ENCODE data around the gene ENTPD1. TPM values are rescaled to one million over a fixed set of nuclear protein-coding genes. Genes with fewer than 3 reads are reported as not detected.
A peak's percentile ranks its signal among the peaks of the same experiment; 100 is the strongest.

ENTPD1 gene
- total and polyA plus RNA-seq, 10 of the 15 experiments (the other 5 are each of a cell fraction or from before 2014, with no cell fraction given): 110 to 413 (median 161) TPM

- ChIA-PET SMC1A (ENCODE audit: uncharacterized antibody, unreplicated experiment) (interaction anchor here (0.6 to 25.1 kb wide), 5 partner anchors 18 to 382 kb away, joined by 3 to 795 read pairs (median 359); partner anchors contain the start of genes ENTPD1 and TCTN3), POLR2A (interaction anchor here (14.1 to 18.0 kb wide), 3 partner anchors 16 to 77 kb away, joined by 176 to 451 read pairs (median 313); partner anchors contain the start of gene ENTPD1), RAD21 (ENCODE audit: unreplicated experiment) (interaction anchor here (1.2 to 17.3 kb wide), 7 partner anchors 17 to 140 kb away, joined by 3 to 374 read pairs (median 260); partner anchors contain the start of genes ENTPD1 and TCTN3), CTCF (interaction anchor here (1.4 to 13.6 kb wide), 5 partner anchors 14 to 77 kb away, joined by 3 to 187 read pairs (median 32); partner anchors contain the start of gene ENTPD1)
- H4K20me1 ChIP-seq (ENCODE audit: control insufficient read depth, insufficient read depth): no peaks in the 10 kb centered on the region
- in situ Hi-C loops (cut with MboI): loop anchor here (10.0 kb wide), 1 partner anchor 71 kb away; no protein-coding TSS in a partner anchor
- no peak overlapping the region for H3K9ac ChIP-seq (ENCODE audit: control insufficient read depth, insufficient read depth, low read length)
- FAIRE-seq (no peak), DNase-seq (ENCODE audit: low read depth, low spot score) (peak; percentile 65), ATAC-seq (peak; percentile 4)
- peaks cover 4% of the 10 kb centered on the region; the same call in 2 of the 3 replicates for H3K9me3 ChIP-seq (replicated peaks; ENCODE audit: control insufficient read depth, insufficient read depth, low read length)
- intact Hi-C loops (cut with micrococcal nuclease; ENCODE audit: unreplicated experiment): loop anchor here (5.0 kb wide), 1 partner anchor 452 kb away; no protein-coding TSS in a partner anchor
- no peak overlapping the region for H3K4me2 ChIP-seq (ENCODE audit: control insufficient read depth, insufficient read depth)
- H3K79me2 ChIP-seq (ENCODE audit: control insufficient read depth, insufficient read depth, low read length): peaks cover 84% of the 10 kb centered on the region
- no peak overlapping the region for H3K4me3 ChIP-seq
- no peaks in the 10 kb centered on the region for H3K27me3 ChIP-seq (replicated peaks in 1 of 2; ENCODE audit: control insufficient read depth in 2 of 2, insufficient read depth in 2 of 2, low read length in 1 of 2)
- H2AFZ ChIP-seq (ENCODE audit: control insufficient read depth, low read depth, low read length): no peak overlapping the region
- BruUV-seq (replicated peaks): no TSS peak
- H3K4me1 ChIP-seq (ENCODE audit: control insufficient read depth, insufficient read depth, low read length): peaks cover 90% of the 10 kb centered on the region
- H3K27ac ChIP-seq (ENCODE audit: control insufficient read depth, insufficient read depth): peak overlapping the region; percentile 98
- H3K36me3 ChIP-seq (ENCODE audit: control insufficient read depth in 2 of 2, insufficient read depth in 2 of 2, low read length in 1 of 2): peaks cover 3 to 21% of the 10 kb centered on the region in 2 experiments; a peak in 3 of 4 replicates
- WGBS (ENCODE audit: insufficient coverage, insufficient replicate concordance, low lambda C conversion rate, missing lambda C conversion rate): 61% methylated on average over 2 of the region's 2 CpGs
- TF ChIP-seq TCF3 (IDR thresholded peaks at IDR 0.05; ENCODE audit: borderline replicate concordance, insufficient read depth, low read depth, low read length) (no peak), YBX1 (IDR thresholded peaks at IDR 0.05) (no peak), MEF2B (IDR thresholded peaks at IDR 0.05; ENCODE audit: partially characterized antibody, poor library complexity, severe bottlenecking) (peak; percentile 84), SP1 (IDR thresholded peaks at IDR 0.05; ENCODE audit: low read depth, low read length) (no peak), HDAC2 (IDR thresholded peaks at IDR 0.05) (no peak), CHD1 (IDR thresholded peaks at IDR 0.05; ENCODE audit: low read depth, low read length) (no peak), ZNF207 (IDR thresholded peaks at IDR 0.05; ENCODE audit: borderline replicate concordance) (no peak), RUNX3 (IDR thresholded peaks at IDR 0.05; ENCODE audit: low read length) (peak; percentile 54), ZSCAN29 (IDR thresholded peaks at IDR 0.05) (no peak), SMARCA5 (IDR thresholded peaks at IDR 0.05) (peak; percentile 80; the same call in 1 of the 2 replicates), STAT1 (conservative IDR thresholded peaks at IDR 0.05) (no peak), BCL3 (IDR thresholded peaks at IDR 0.05; ENCODE audit: borderline replicate concordance, insufficient read depth, low read depth, low read length, poor library complexity, severe bottlenecking) (peak; percentile 68), SMAD1 (IDR thresholded peaks at IDR 0.05; ENCODE audit: low read depth, partially characterized antibody) (peak; percentile 22), NR2F1 (conservative IDR thresholded peaks at IDR 0.05) (peak; percentile 59; the same call in 1 of the 2 replicates), ZNF24 (IDR thresholded peaks at IDR 0.05) (no peak), NFYB (IDR thresholded peaks at IDR 0.05; ENCODE audit: insufficient read depth, low read depth, low read length) (no peak), GABPA (IDR thresholded peaks at IDR 0.05; ENCODE audit: low read depth) (no peak)
- TF ChIP-seq, protein P1, sequence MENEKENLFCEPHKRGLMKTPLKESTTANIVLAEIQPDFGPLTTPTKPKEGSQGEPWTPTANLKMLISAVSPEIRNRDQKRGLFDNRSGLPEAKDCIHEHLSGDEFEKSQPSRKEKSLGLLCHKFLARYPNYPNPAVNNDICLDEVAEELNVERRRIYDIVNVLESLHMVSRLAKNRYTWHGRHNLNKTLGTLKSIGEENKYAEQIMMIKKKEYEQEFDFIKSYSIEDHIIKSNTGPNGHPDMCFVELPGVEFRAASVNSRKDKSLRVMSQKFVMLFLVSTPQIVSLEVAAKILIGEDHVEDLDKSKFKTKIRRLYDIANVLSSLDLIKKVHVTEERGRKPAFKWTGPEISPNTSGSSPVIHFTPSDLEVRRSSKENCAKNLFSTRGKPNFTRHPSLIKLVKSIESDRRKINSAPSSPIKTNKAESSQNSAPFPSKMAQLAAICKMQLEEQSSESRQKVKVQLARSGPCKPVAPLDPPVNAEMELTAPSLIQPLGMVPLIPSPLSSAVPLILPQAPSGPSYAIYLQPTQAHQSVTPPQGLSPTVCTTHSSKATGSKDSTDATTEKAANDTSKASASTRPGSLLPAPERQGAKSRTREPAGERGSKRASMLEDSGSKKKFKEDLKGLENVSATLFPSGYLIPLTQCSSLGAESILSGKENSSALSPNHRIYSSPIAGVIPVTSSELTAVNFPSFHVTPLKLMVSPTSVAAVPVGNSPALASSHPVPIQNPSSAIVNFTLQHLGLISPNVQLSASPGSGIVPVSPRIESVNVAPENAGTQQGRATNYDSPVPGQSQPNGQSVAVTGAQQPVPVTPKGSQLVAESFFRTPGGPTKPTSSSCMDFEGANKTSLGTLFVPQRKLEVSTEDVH (IDR thresholded peaks at IDR 0.05; ENCODE audit: low read depth, partially characterized antibody): no peak
- TF ChIP-seq, protein P2, sequence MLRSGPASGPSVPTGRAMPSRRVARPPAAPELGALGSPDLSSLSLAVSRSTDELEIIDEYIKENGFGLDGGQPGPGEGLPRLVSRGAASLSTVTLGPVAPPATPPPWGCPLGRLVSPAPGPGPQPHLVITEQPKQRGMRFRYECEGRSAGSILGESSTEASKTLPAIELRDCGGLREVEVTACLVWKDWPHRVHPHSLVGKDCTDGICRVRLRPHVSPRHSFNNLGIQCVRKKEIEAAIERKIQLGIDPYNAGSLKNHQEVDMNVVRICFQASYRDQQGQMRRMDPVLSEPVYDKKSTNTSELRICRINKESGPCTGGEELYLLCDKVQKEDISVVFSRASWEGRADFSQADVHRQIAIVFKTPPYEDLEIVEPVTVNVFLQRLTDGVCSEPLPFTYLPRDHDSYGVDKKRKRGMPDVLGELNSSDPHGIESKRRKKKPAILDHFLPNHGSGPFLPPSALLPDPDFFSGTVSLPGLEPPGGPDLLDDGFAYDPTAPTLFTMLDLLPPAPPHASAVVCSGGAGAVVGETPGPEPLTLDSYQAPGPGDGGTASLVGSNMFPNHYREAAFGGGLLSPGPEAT (IDR thresholded peaks at IDR 0.05; ENCODE audit: low read depth): peak; percentile 26; the same call in 1 of the 2 replicates
Observed at GRCh38 chr10:95835149-95835860, 79.3 kb downstream of the ENTPD1 start.
